Endothelial cell of umbilical vein (primary cell): ENCODE data around the gene ROCK2. TPM values are rescaled to one million over a fixed set of nuclear protein-coding genes. Genes with fewer than 3 reads are reported as not detected.

Experiments
- BruUV-seq: library from RNA; stranded (reverse); fragments of 400-500 nt; replicated peaks from 2 replicates; lab custom pipeline; 2021; lab: Mats Ljungman, UMichigan
- CTCF ChIA-PET: fragments of 300-600, 350-600 bp; sonication (Branson Sonifier 250); formaldehyde crosslinking; loops from one replicate; lab custom pipeline; 2021; ENCODE audit warnings: antibody characterized with exemption, inconsistent platforms; lab: Charles Lee
- POLR2A ChIA-PET: fragments of 300-600, 350-600 bp; sonication (Branson Sonifier 250); formaldehyde crosslinking; loops from one replicate; lab custom pipeline; 2021; ENCODE audit warnings: antibody characterized with exemption, inconsistent platforms; lab: Charles Lee
- DNase-seq: peaks from one replicate; pipeline ENCODE4 v3.0.0-alpha.2; 2011; ENCODE audit warnings: low read depth, low spot score
- FAIRE-seq: peaks from 2 replicates; lab custom pipeline; 2011; peaks lifted over from hg19 to GRCh38; lab: Jason Lieb, UNC
- H2AFZ ChIP-seq: 2 replicates; pipeline ENCODE4 v1.6.0; 2012; ENCODE audit warnings: low read depth, low read length, control low read depth, inconsistent platforms
- H3K27ac ChIP-seq: 2 replicates; pipeline ENCODE4 v1.5.1; 2011; ENCODE audit warnings: low read depth, mild to moderate bottlenecking, control low read depth, low read length, moderate library complexity; ENCODE audit not compliant: insufficient read depth
- H3K27me3 ChIP-seq, 2 experiments: 2 replicates each; pipeline versions ENCODE4 v1.6.0 to v1.6.1; 2011; ENCODE audit warnings: low read length in 2 of 2, mixed read lengths in 1 of 2; ENCODE audit not compliant: control insufficient read depth in 2 of 2, insufficient read depth in 2 of 2
- H3K36me3 ChIP-seq, 2 experiments: 2 replicates in 1 of 2; 3 replicates in 1 of 2; pipeline ENCODE4 v1.5.1; 2011; ENCODE audit warnings: low read length in 2 of 2, mild to moderate bottlenecking in 1 of 2, moderate library complexity in 1 of 2; ENCODE audit not compliant: control insufficient read depth in 2 of 2, insufficient read depth in 2 of 2; ENCODE audit errors: extremely low read depth in 1 of 2
- H3K4me1 ChIP-seq: 3 replicates; pipeline ENCODE4 v1.5.1; 2011; ENCODE audit warnings: mild to moderate bottlenecking, low read length; ENCODE audit not compliant: control insufficient read depth, insufficient read depth; ENCODE audit errors: extremely low read depth
- H3K4me2 ChIP-seq: 2 replicates; pipeline ENCODE4 v1.6.1; 2011; ENCODE audit warnings: low read length, control low read depth, mixed read lengths; ENCODE audit not compliant: insufficient read depth
- H3K4me3 ChIP-seq, 3 experiments: fragments of 200-600 bp in 1 of 3; sonication (generic), shearing (Covaris generic) in 1 of 3; replicated peaks in 1 of 3; 2 replicates each; pipeline ENCODE4 v1.5.1; 2011 to 2016; ENCODE audit warnings: control low read depth in 3 of 3, low read length in 3 of 3, mild to moderate bottlenecking in 2 of 3, inconsistent platforms in 1 of 3, low read depth in 1 of 3, moderate library complexity in 1 of 3; ENCODE audit not compliant: insufficient read depth in 1 of 3
- H3K79me2 ChIP-seq: 2 replicates; pipeline ENCODE4 v1.6.0; 2012; ENCODE audit warnings: low read length, inconsistent platforms; ENCODE audit not compliant: control insufficient read depth, insufficient read depth
- H3K9ac ChIP-seq: replicated peaks from 2 replicates; pipeline ENCODE3; 2011; ENCODE audit warnings: low read length, control low read depth; ENCODE audit not compliant: insufficient read depth; ENCODE audit errors: extremely low read depth
- H3K9me1 ChIP-seq: replicated peaks from 3 replicates; pipeline ENCODE4 v1.6.0; 2011; ENCODE audit warnings: mild to moderate bottlenecking, low read length; ENCODE audit not compliant: control insufficient read depth, insufficient read depth; ENCODE audit errors: extremely low read depth
- H3K9me3 ChIP-seq: replicated peaks from 2 replicates; pipeline ENCODE4 v1.5.1; 2012; ENCODE audit warnings: low read length, inconsistent platforms; ENCODE audit not compliant: control insufficient read depth, insufficient read depth
- H4K20me1 ChIP-seq: replicated peaks from 2 replicates; pipeline ENCODE3; 2011; ENCODE audit warnings: mild to moderate bottlenecking, low read length; ENCODE audit not compliant: control insufficient read depth, insufficient read depth; ENCODE audit errors: extremely low read depth
- CTCF ChIP-seq, 2 donors: IDR thresholded peaks; 1 replicate in 1 of 2; 2 replicates in 1 of 2; pipeline ENCODE4 v1.5.1; 2011; ENCODE audit warnings: low read length in 2 of 2, mild to moderate bottlenecking in 2 of 2, moderate library complexity in 2 of 2, control low read depth in 1 of 2, inconsistent platforms in 1 of 2, low read depth in 1 of 2; ENCODE audit not compliant: insufficient read depth in 1 of 2; ENCODE audit errors: extremely low read depth in 1 of 2
- EZH2 ChIP-seq: IDR thresholded peaks from 2 replicates; pipeline ENCODE4 v1.6.1; 2012; ENCODE audit warnings: borderline replicate concordance, low read depth, mild to moderate bottlenecking, moderate library complexity, low read length, inconsistent platforms; ENCODE audit not compliant: severe bottlenecking
- FOS ChIP-seq: IDR thresholded peaks from 2 replicates; pipeline ENCODE4 v1.6.1; 2011; ENCODE audit warnings: mild to moderate bottlenecking, low read length, moderate library complexity, borderline replicate concordance; ENCODE audit not compliant: insufficient read depth
- GATA2 ChIP-seq: IDR thresholded peaks from 2 replicates; pipeline ENCODE4 v1.7.0; 2011; ENCODE audit warnings: low read depth, mild to moderate bottlenecking, moderate library complexity, mixed read lengths, low read length; ENCODE audit not compliant: insufficient read length, insufficient read depth
- JUN ChIP-seq: IDR thresholded peaks from 2 replicates; pipeline ENCODE4 v1.6.1; 2011; ENCODE audit warnings: borderline replicate concordance, low read depth; ENCODE audit not compliant: insufficient read length, insufficient read depth
- MAX ChIP-seq: IDR thresholded peaks from 2 replicates; pipeline ENCODE4 v1.6.1; 2011; ENCODE audit not compliant: insufficient read depth, insufficient read length
- MYC ChIP-seq: IDR thresholded peaks from one replicate; pipeline ENCODE4 v1.6.1; 2011; ENCODE audit warnings: mild to moderate bottlenecking, low read depth, low read length
- POLR2A ChIP-seq: IDR thresholded peaks from 2 replicates; pipeline ENCODE4 v1.6.1; 2012; ENCODE audit warnings: low read depth, mild to moderate bottlenecking, control low read depth, low read length
- POLR2AphosphoS5 ChIP-seq: IDR thresholded peaks from 2 replicates; pipeline ENCODE4 v1.6.1; 2012; ENCODE audit warnings: low read depth, mild to moderate bottlenecking, control low read depth, low read length, moderate library complexity; ENCODE audit not compliant: insufficient read depth
- dilution Hi-C: fragments of 300-500 bp; cut with MboI; formaldehyde crosslinking; loops from one replicate; pipeline ENCODE4 v1.15.0; 2019; ENCODE audit warnings: low sequenced_read_pairs; ENCODE audit not compliant: extremely low pct_ligation_motif_present
- intact Hi-C: fragments of 100-400 bp; cut with micrococcal nuclease; formaldehyde crosslinking; loops from one replicate; pipeline ENCODE4 v1.10.0; 2022
- polyA plus RNA-seq, 4 experiments: library from polyadenylated mRNA; depleted of rRNA in 3 of 4; stranded (reverse) in 3 of 4; unstranded in 1 of 4; fragments of >200 nt; gene quantifications; 2 replicates each; pipeline versions ENCODE4 v1.2.1 to v1.2.3, GENCODE V29; 2011 to 2012; ENCODE audit warnings: missing spikeins in 1 of 4
- total RNA-seq: library from RNA; stranded (reverse); gene quantifications from 2 replicates; pipeline ENCODE4 v1.2.3, GENCODE V29; 2021

ROCK2 gene
- total and polyA plus RNA-seq, 2 donors (not counting 3 experiments of a cell fraction or from before 2014, with no cell fraction given) = 5.2 to 56.5 TPM

GRCh38 chr2:11169333-11169732, 175.1 kb downstream of the ROCK2 start:
- no peaks in the 10 kb centered on the region for H3K27me3 ChIP-seq
- DNase-seq (no peak), FAIRE-seq (no peak)
- ChIA-PET POLR2A (no interaction called here), CTCF (interaction anchor here (1.9 to 2.2 kb wide), 3 partner anchors 14 to 337 kb away, joined by 5 to 6 read pairs (median 5); no protein-coding TSS in a partner anchor)
- no peaks in the 10 kb centered on the region for H3K79me2 ChIP-seq
- H3K4me2 ChIP-seq = no peak overlapping the region
- H3K9me1 ChIP-seq = no peaks in the 10 kb centered on the region
- no peak overlapping the region for H2AFZ ChIP-seq
- BruUV-seq = no TSS peak
- dilution Hi-C loops (no loop called here), intact Hi-C loops (no loop called here)
- H3K36me3 ChIP-seq = no peaks in the 10 kb centered on the region
- TF ChIP-seq MYC (no peak), CTCF (IDR thresholded peaks at IDR 0.05; ENCODE audit: extremely low read depth in 1 of 2, insufficient read depth in 1 of 2, low read depth in 1 of 2, low read length in 2 of 2) (no peak), MAX (no peak), POLR2A (no peak), FOS (no peak), POLR2AphosphoS5 (no peak), GATA2 (no peak), JUN (no peak), EZH2 (no peak)
- H3K4me1 ChIP-seq = no peaks in the 10 kb centered on the region
- no peaks in the 10 kb centered on the region for H3K9me3 ChIP-seq
- H4K20me1 ChIP-seq = no peaks in the 10 kb centered on the region
- no peak overlapping the region for H3K27ac ChIP-seq
- no peak overlapping the region for H3K4me3 ChIP-seq
- H3K9ac ChIP-seq = no peak overlapping the region
